ENCODE measurements around the gene KRTAP3-3. TPM values are rescaled to one million over a fixed set of nuclear protein-coding genes. Genes with fewer than 3 reads are reported as not detected.

The KRTAP3-3 gene
- total and polyA plus RNA-seq, 2 donors (not counting 1 experiment from before 2014, with no cell fraction given), result not detected

GRCh38 chr17:40980117-40980516, 13.8 kb downstream of the KRTAP3-3 start:
- no peak overlapping the region for H2AFZ ChIP-seq (ENCODE audit: low read length)
- H3K9me3 ChIP-seq (ENCODE audit: control insufficient read depth, insufficient read depth, low read depth, low read length), result no peaks in the 10 kb centered on the region
- no peak overlapping the region for H3K4me3 ChIP-seq (replicated peaks in 1 of 4; ENCODE audit: control extremely low read depth in 1 of 4, insufficient read depth in 1 of 4, low read depth in 3 of 4, low read length in 4 of 4)
- TF ChIP-seq EZH2 (IDR thresholded peaks at IDR 0.05; ENCODE audit: low read length, missing control alignments) (no peak), CTCF (conservative IDR thresholded peaks at IDR 0.05 in 1 of 2, IDR thresholded peaks at IDR 0.05 in 1 of 2; ENCODE audit: low read depth in 1 of 2, low read length in 2 of 2) (no peak)
- H3K27me3 ChIP-seq (ENCODE audit: control insufficient read depth, insufficient read depth, low read length), result no peaks in the 10 kb centered on the region
- H3K79me2 ChIP-seq (ENCODE audit: control insufficient read depth, insufficient read depth, low read length), result no peaks in the 10 kb centered on the region
- peaks cover 6% of the 10 kb centered on the region for H3K4me1 ChIP-seq (ENCODE audit: control insufficient read depth, extremely low read depth, insufficient read depth, low read length)
- H3K4me2 ChIP-seq (ENCODE audit: extremely low read depth, insufficient read depth, low read length), result no peak overlapping the region
- H3K36me3 ChIP-seq (ENCODE audit: control insufficient read depth, insufficient read depth, low read length), result no peaks in the 10 kb centered on the region
- H3K27ac ChIP-seq (ENCODE audit: insufficient read depth, low read length), result no peak overlapping the region
- H4K20me1 ChIP-seq (ENCODE audit: control insufficient read depth, extremely low read depth, insufficient read depth, low read length), result no peaks in the 10 kb centered on the region
- DNase-seq (ENCODE audit: low read depth in 2 of 2), result no peak
- no peak overlapping the region for H3K9ac ChIP-seq (ENCODE audit: insufficient read depth, low read length)

- Histone ChIP-seq H3K9ac (ENCODE audit: insufficient read depth, low read length) (no peak overlapping the region), H3K4me2 (ENCODE audit: extremely low read depth, insufficient read depth, low read length) (no peak overlapping the region), H3K9me3 (ENCODE audit: control insufficient read depth, insufficient read depth, low read depth, low read length) (no peaks in the 10 kb centered on the region), H3K4me3 (replicated peaks in 1 of 4; ENCODE audit: control extremely low read depth in 1 of 4, insufficient read depth in 1 of 4, low read depth in 3 of 4, low read length in 4 of 4) (no peak overlapping the region), H3K79me2 (ENCODE audit: control insufficient read depth, insufficient read depth, low read length) (no peaks in the 10 kb centered on the region), H4K20me1 (ENCODE audit: control insufficient read depth, extremely low read depth, insufficient read depth, low read length) (no peaks in the 10 kb centered on the region), H3K27ac (ENCODE audit: insufficient read depth, low read length) (no peak overlapping the region), H2AFZ (ENCODE audit: low read length) (no peak overlapping the region), H3K4me1 (ENCODE audit: control insufficient read depth, extremely low read depth, insufficient read depth, low read length) (peaks cover 6% of the 10 kb centered on the region), H3K27me3 (ENCODE audit: control insufficient read depth, insufficient read depth, low read length) (no peaks in the 10 kb centered on the region), H3K36me3 (ENCODE audit: control insufficient read depth, insufficient read depth, low read length) (no peaks in the 10 kb centered on the region)
- TF ChIP-seq EZH2 (IDR thresholded peaks at IDR 0.05; ENCODE audit: low read length, missing control alignments) (no peak), CTCF (conservative IDR thresholded peaks at IDR 0.05 in 1 of 2, IDR thresholded peaks at IDR 0.05 in 1 of 2; ENCODE audit: low read depth in 1 of 2, low read length in 2 of 2) (no peak)
- DNase-seq (ENCODE audit: low read depth in 2 of 2), result no peak
These were observed 15.3 kb downstream of the KRTAP3-3 start for GRCh38 chr17:40978575-40979151.

- H3K27ac ChIP-seq (ENCODE audit: insufficient read depth, low read length), result no peak overlapping the region
- no peaks in the 10 kb centered on the region for H3K79me2 ChIP-seq (ENCODE audit: control insufficient read depth, insufficient read depth, low read length)
- no peak overlapping the region for H2AFZ ChIP-seq (ENCODE audit: low read length)
- H3K9me3 ChIP-seq (ENCODE audit: control insufficient read depth, insufficient read depth, low read depth, low read length), result no peaks in the 10 kb centered on the region
- H4K20me1 ChIP-seq (ENCODE audit: control insufficient read depth, extremely low read depth, insufficient read depth, low read length), result no peaks in the 10 kb centered on the region
- H3K4me2 ChIP-seq (ENCODE audit: extremely low read depth, insufficient read depth, low read length), result no peak overlapping the region
- TF ChIP-seq CTCF (conservative IDR thresholded peaks at IDR 0.05 in 1 of 2, IDR thresholded peaks at IDR 0.05 in 1 of 2; ENCODE audit: low read depth in 1 of 2, low read length in 2 of 2), result no peak
- TF ChIP-seq EZH2 (IDR thresholded peaks at IDR 0.05; ENCODE audit: low read length, missing control alignments), result no peak
- no peaks in the 10 kb centered on the region for H3K27me3 ChIP-seq (ENCODE audit: control insufficient read depth, insufficient read depth, low read length)
- no peaks in the 10 kb centered on the region for H3K36me3 ChIP-seq (ENCODE audit: control insufficient read depth, insufficient read depth, low read length)
- peaks cover 2% of the 10 kb centered on the region for H3K4me1 ChIP-seq (ENCODE audit: control insufficient read depth, extremely low read depth, insufficient read depth, low read length)
- DNase-seq (ENCODE audit: low read depth in 2 of 2), result no peak
- no peak overlapping the region for H3K9ac ChIP-seq (ENCODE audit: insufficient read depth, low read length)
- no peak overlapping the region for H3K4me3 ChIP-seq (replicated peaks in 1 of 4; ENCODE audit: control extremely low read depth in 1 of 4, insufficient read depth in 1 of 4, low read depth in 3 of 4, low read length in 4 of 4)
These were observed 18.4 kb downstream of the KRTAP3-3 start for GRCh38 chr17:40975516-40975915.

Measured in fibroblast of lung (primary cell).